Ishikawa (cell line): Measurements from ENCODE around the gene ARMS2.

Experiments
- CEBPB ChIP-seq: IDR thresholded peaks from 2 replicates; pipeline ENCODE4 v1.6.1; 2012
- CREB1 ChIP-seq: IDR thresholded peaks from 2 replicates; pipeline ENCODE4 v1.6.1; 2012; ENCODE audit warnings: low read depth
- EGR1 ChIP-seq: IDR thresholded peaks from 2 replicates; pipeline ENCODE4 v1.6.1; 2012
- EP300 ChIP-seq: IDR thresholded peaks from 2 replicates; pipeline ENCODE4 v1.6.1; 2012; ENCODE audit warnings: borderline replicate concordance
- FOXM1 ChIP-seq: IDR thresholded peaks from 2 replicates; pipeline ENCODE4 v1.6.1; 2012; ENCODE audit warnings: low read depth, borderline replicate concordance
- MAX ChIP-seq: IDR thresholded peaks from 2 replicates; pipeline ENCODE4 v1.6.1; 2012
- NFIC ChIP-seq: IDR thresholded peaks from 2 replicates; pipeline ENCODE4 v1.6.1; 2012
- RAD21 ChIP-seq: IDR thresholded peaks from 2 replicates; pipeline ENCODE4 v1.6.1; 2012; ENCODE audit warnings: low read depth
- REST ChIP-seq: IDR thresholded peaks from 2 replicates; pipeline ENCODE4 v1.6.1; 2012; ENCODE audit warnings: low read depth, mild to moderate bottlenecking
- TAF1 ChIP-seq: IDR thresholded peaks from 2 replicates; pipeline ENCODE4 v1.6.1; 2012; ENCODE audit warnings: low read depth, mild to moderate bottlenecking
- TCF12 ChIP-seq: IDR thresholded peaks from 2 replicates; pipeline ENCODE4 v1.6.1; 2012; ENCODE audit warnings: low read depth
- TEAD4 ChIP-seq: IDR thresholded peaks from 2 replicates; pipeline ENCODE4 v1.6.1; 2012
- USF1 ChIP-seq: IDR thresholded peaks from 2 replicates; pipeline ENCODE4 v1.6.1; 2012
- YY1 ChIP-seq: IDR thresholded peaks from 2 replicates; pipeline ENCODE4 v1.6.1; 2012; ENCODE audit warnings: low read depth
- ZBTB7A ChIP-seq: IDR thresholded peaks from 2 replicates; pipeline ENCODE4 v1.6.1; 2012; ENCODE audit warnings: low read depth

The ARMS2 gene

GRCh38 chr10:122468926-122469781 is 14.7 kb downstream of the ARMS2 start:
- no peak for TF ChIP-seq USF1
- no peak for TF ChIP-seq ZBTB7A
- no peak for TF ChIP-seq CREB1
- TF ChIP-seq FOXM1, result no peak
- TF ChIP-seq REST, result no peak
- TF ChIP-seq NFIC, result no peak
- TF ChIP-seq TEAD4, result no peak
- no peak; the same call in 1 of the 2 replicates for TF ChIP-seq CEBPB
- TF ChIP-seq RAD21, result no peak
- no peak for TF ChIP-seq TAF1
- TF ChIP-seq MAX, result no peak

GRCh38 chr10:122469848-122470247 is 15.4 kb downstream of the ARMS2 start:
- TF ChIP-seq TCF12 (no peak), USF1 (no peak), REST (no peak), MAX (no peak), TAF1 (no peak)

GRCh38 chr10:122471531-122472177 is 17.2 kb downstream of the ARMS2 start:
- TF ChIP-seq RAD21, result no peak
- no peak for TF ChIP-seq FOXM1
- no peak for TF ChIP-seq USF1
- no peak for TF ChIP-seq EGR1
- TF ChIP-seq NFIC, result no peak
- no peak for TF ChIP-seq CREB1
- TF ChIP-seq TAF1, result no peak
- no peak for TF ChIP-seq REST
- TF ChIP-seq EP300, result no peak
- no peak for TF ChIP-seq TCF12
- TF ChIP-seq YY1, result no peak
- no peak for TF ChIP-seq TEAD4

GRCh38 chr10:122473116-122473515 is 18.7 kb downstream of the ARMS2 start:
- TF ChIP-seq TEAD4 (no peak), EGR1 (no peak), RAD21 (no peak), CREB1 (no peak), EP300 (no peak), REST (no peak), TAF1 (no peak), FOXM1 (no peak), CEBPB (no peak), TCF12 (no peak), YY1 (no peak), USF1 (no peak), MAX (no peak)
